ENCODE data around the gene PTPN20.
"Not testable (repeated sequence)": the region's sequence is repeated elsewhere in the genome, so short reads cannot be mapped to it uniquely, and the experiment has no call there.

Gene PTPN20

GRCh38 chr10:46922498-46922897, 11.3 kb downstream of the PTPN20 start:
- not testable (repeated sequence) for H3K9me2 ChIP-seq (ENCODE audit: low read depth, low read length); H2AFZ ChIP-seq (ENCODE audit: low read length); H4K20me1 ChIP-seq (ENCODE audit: insufficient read depth, low read length); H3K36me3 ChIP-seq (ENCODE audit: insufficient read depth, low read length); H3K9ac ChIP-seq (ENCODE audit: low read length); H3K4me1 ChIP-seq (ENCODE audit: insufficient read depth, low read length, severe bottlenecking); H3K4me2 ChIP-seq (ENCODE audit: low read length); H3K27ac ChIP-seq (ENCODE audit: low read depth, low read length, poor library complexity, severe bottlenecking); H3K4me3 ChIP-seq (ENCODE audit: low read depth, low read length, poor library complexity, severe bottlenecking); H3F3A ChIP-seq (ENCODE audit: insufficient read depth, low read length); H3K27me3 ChIP-seq (ENCODE audit: insufficient read depth, low read length); H3K9me3 ChIP-seq (ENCODE audit: low read length); H3K79me2 ChIP-seq (ENCODE audit: insufficient read depth, low read length)

- H3K27me3 ChIP-seq (ENCODE audit: insufficient read depth, low read length); H3K9me2 ChIP-seq (ENCODE audit: low read depth, low read length); H3K4me3 ChIP-seq (ENCODE audit: low read depth, low read length, poor library complexity, severe bottlenecking); H2AFZ ChIP-seq (ENCODE audit: low read length); H3K36me3 ChIP-seq (ENCODE audit: insufficient read depth, low read length); H3K4me1 ChIP-seq (ENCODE audit: insufficient read depth, low read length, severe bottlenecking); H4K20me1 ChIP-seq (ENCODE audit: insufficient read depth, low read length); H3K9ac ChIP-seq (ENCODE audit: low read length); H3K9me3 ChIP-seq (ENCODE audit: low read length); H3K79me2 ChIP-seq (ENCODE audit: insufficient read depth, low read length); H3K27ac ChIP-seq (ENCODE audit: low read depth, low read length, poor library complexity, severe bottlenecking); H3F3A ChIP-seq (ENCODE audit: insufficient read depth, low read length); H3K4me2 ChIP-seq (ENCODE audit: low read length): not testable (repeated sequence)
These were observed 13.9 kb downstream of the PTPN20 start for GRCh38 chr10:46925156-46925555.

- H3F3A ChIP-seq (ENCODE audit: insufficient read depth, low read length); H3K4me1 ChIP-seq (ENCODE audit: insufficient read depth, low read length, severe bottlenecking); H3K9me3 ChIP-seq (ENCODE audit: low read length); H3K36me3 ChIP-seq (ENCODE audit: insufficient read depth, low read length); H3K79me2 ChIP-seq (ENCODE audit: insufficient read depth, low read length); H3K9ac ChIP-seq (ENCODE audit: low read length); H2AFZ ChIP-seq (ENCODE audit: low read length); H3K4me3 ChIP-seq (ENCODE audit: low read depth, low read length, poor library complexity, severe bottlenecking); H3K4me2 ChIP-seq (ENCODE audit: low read length); H3K27ac ChIP-seq (ENCODE audit: low read depth, low read length, poor library complexity, severe bottlenecking); H3K9me2 ChIP-seq (ENCODE audit: low read depth, low read length); H4K20me1 ChIP-seq (ENCODE audit: insufficient read depth, low read length); H3K27me3 ChIP-seq (ENCODE audit: insufficient read depth, low read length): not testable (repeated sequence)
These were observed 14.6 kb downstream of the PTPN20 start for GRCh38 chr10:46925853-46926252.

GRCh38 chr10:46928810-46929209, 17.6 kb downstream of the PTPN20 start:
- H3K4me3 ChIP-seq (ENCODE audit: low read depth, low read length, poor library complexity, severe bottlenecking); H3K9me3 ChIP-seq (ENCODE audit: low read length): not testable (repeated sequence)

GRCh38 chr10:46932383-46932782, 21.2 kb downstream of the PTPN20 start:
- not testable (repeated sequence) for H4K20me1 ChIP-seq (ENCODE audit: insufficient read depth, low read length); H3K4me2 ChIP-seq (ENCODE audit: low read length); H3K27me3 ChIP-seq (ENCODE audit: insufficient read depth, low read length); H3K79me2 ChIP-seq (ENCODE audit: insufficient read depth, low read length); H3K9ac ChIP-seq (ENCODE audit: low read length); H3K27ac ChIP-seq (ENCODE audit: low read depth, low read length, poor library complexity, severe bottlenecking); H3K9me2 ChIP-seq (ENCODE audit: low read depth, low read length); H3F3A ChIP-seq (ENCODE audit: insufficient read depth, low read length); H2AFZ ChIP-seq (ENCODE audit: low read length); H3K9me3 ChIP-seq (ENCODE audit: low read length); H3K36me3 ChIP-seq (ENCODE audit: insufficient read depth, low read length); H3K4me3 ChIP-seq (ENCODE audit: low read depth, low read length, poor library complexity, severe bottlenecking); H3K4me1 ChIP-seq (ENCODE audit: insufficient read depth, low read length, severe bottlenecking)

More at GRCh38 chr10:46928810-46929209, 17.6 kb downstream of the PTPN20 start:
- H4K20me1 ChIP-seq (ENCODE audit: insufficient read depth, low read length); H3K4me2 ChIP-seq (ENCODE audit: low read length); H3K27me3 ChIP-seq (ENCODE audit: insufficient read depth, low read length); H3K9me2 ChIP-seq (ENCODE audit: low read depth, low read length); H3K79me2 ChIP-seq (ENCODE audit: insufficient read depth, low read length); H3F3A ChIP-seq (ENCODE audit: insufficient read depth, low read length); H3K27ac ChIP-seq (ENCODE audit: low read depth, low read length, poor library complexity, severe bottlenecking); H3K4me1 ChIP-seq (ENCODE audit: insufficient read depth, low read length, severe bottlenecking); H3K36me3 ChIP-seq (ENCODE audit: insufficient read depth, low read length); H3K9ac ChIP-seq (ENCODE audit: low read length); H2AFZ ChIP-seq (ENCODE audit: low read length): not testable (repeated sequence)

- H3K27ac ChIP-seq (ENCODE audit: low read depth, low read length, poor library complexity, severe bottlenecking); H3K9ac ChIP-seq (ENCODE audit: low read length); H3K9me2 ChIP-seq (ENCODE audit: low read depth, low read length); H3F3A ChIP-seq (ENCODE audit: insufficient read depth, low read length); H3K36me3 ChIP-seq (ENCODE audit: insufficient read depth, low read length); H3K4me3 ChIP-seq (ENCODE audit: low read depth, low read length, poor library complexity, severe bottlenecking); H3K4me1 ChIP-seq (ENCODE audit: insufficient read depth, low read length, severe bottlenecking); H3K79me2 ChIP-seq (ENCODE audit: insufficient read depth, low read length); H3K9me3 ChIP-seq (ENCODE audit: low read length); H4K20me1 ChIP-seq (ENCODE audit: insufficient read depth, low read length); H2AFZ ChIP-seq (ENCODE audit: low read length); H3K27me3 ChIP-seq (ENCODE audit: insufficient read depth, low read length); H3K4me2 ChIP-seq (ENCODE audit: low read length): not testable (repeated sequence)
These were observed 29.9 kb downstream of the PTPN20 start for GRCh38 chr10:46941091-46941490.

GRCh38 chr10:46948687-46949518, 37.7 kb downstream of the PTPN20 start:
- H2AFZ ChIP-seq (ENCODE audit: low read length); H3K27ac ChIP-seq (ENCODE audit: low read depth, low read length, poor library complexity, severe bottlenecking); H3K4me1 ChIP-seq (ENCODE audit: insufficient read depth, low read length, severe bottlenecking); H3K9me3 ChIP-seq (ENCODE audit: low read length); H3K27me3 ChIP-seq (ENCODE audit: insufficient read depth, low read length); H3F3A ChIP-seq (ENCODE audit: insufficient read depth, low read length); H3K4me2 ChIP-seq (ENCODE audit: low read length); H3K9me2 ChIP-seq (ENCODE audit: low read depth, low read length); H3K4me3 ChIP-seq (ENCODE audit: low read depth, low read length, poor library complexity, severe bottlenecking); H3K36me3 ChIP-seq (ENCODE audit: insufficient read depth, low read length); H3K79me2 ChIP-seq (ENCODE audit: insufficient read depth, low read length); H4K20me1 ChIP-seq (ENCODE audit: insufficient read depth, low read length); H3K9ac ChIP-seq (ENCODE audit: low read length): not testable (repeated sequence)

GRCh38 chr10:46952540-46952939, 41.3 kb downstream of the PTPN20 start:
- H3K36me3 ChIP-seq (ENCODE audit: insufficient read depth, low read length); H3K9ac ChIP-seq (ENCODE audit: low read length): not testable (repeated sequence)

More at GRCh38 chr10:46952540-46952939, 41.3 kb downstream of the PTPN20 start:
- H3K9me2 ChIP-seq (ENCODE audit: low read depth, low read length); H3K27ac ChIP-seq (ENCODE audit: low read depth, low read length, poor library complexity, severe bottlenecking); H3K4me3 ChIP-seq (ENCODE audit: low read depth, low read length, poor library complexity, severe bottlenecking); H3K79me2 ChIP-seq (ENCODE audit: insufficient read depth, low read length); H3K27me3 ChIP-seq (ENCODE audit: insufficient read depth, low read length); H4K20me1 ChIP-seq (ENCODE audit: insufficient read depth, low read length); H3K4me1 ChIP-seq (ENCODE audit: insufficient read depth, low read length, severe bottlenecking); H3F3A ChIP-seq (ENCODE audit: insufficient read depth, low read length); H3K9me3 ChIP-seq (ENCODE audit: low read length); H3K4me2 ChIP-seq (ENCODE audit: low read length); H2AFZ ChIP-seq (ENCODE audit: low read length): not testable (repeated sequence)
